GM12874 (cell line): ENCODE data around the gene FAM163A.

Source experiments
- CTCF ChIP-seq: IDR thresholded peaks from 2 replicates; pipeline ENCODE4 v1.5.1; 2011; ENCODE audit warnings: low read depth, mild to moderate bottlenecking, control low read depth, low read length, moderate library complexity; ENCODE audit not compliant: insufficient read depth

The FAM163A gene

DNA sequence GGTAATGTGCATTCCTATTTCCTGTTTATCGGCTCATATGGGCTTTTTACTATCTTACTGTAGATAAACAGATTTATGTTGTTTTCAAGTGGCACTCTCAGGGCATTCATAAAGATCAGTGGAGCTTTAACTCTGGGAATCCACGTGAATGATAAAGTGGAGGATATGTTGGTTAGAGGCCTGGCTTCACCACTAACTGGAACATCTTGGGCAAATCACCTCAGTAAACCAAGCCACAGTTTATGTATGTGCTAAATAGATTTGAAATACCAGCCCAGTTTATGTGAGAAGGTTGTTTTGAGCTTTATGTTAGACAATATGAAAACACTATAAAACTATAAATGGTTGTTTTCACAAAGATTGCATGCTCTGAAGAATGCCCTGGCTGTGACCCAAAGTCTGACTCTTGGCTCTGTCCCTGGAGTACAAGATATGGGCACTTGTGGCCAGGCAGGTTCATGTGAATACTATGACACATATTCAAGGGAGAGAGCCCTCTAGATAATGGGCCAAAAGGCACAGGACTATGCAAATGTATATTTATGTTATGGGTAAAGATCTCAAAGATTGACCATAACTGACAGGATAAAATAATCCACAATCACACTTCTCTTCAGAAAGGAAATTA, 36.7 kb downstream of the FAM163A start:
- TF ChIP-seq CTCF = no peak

DNA sequence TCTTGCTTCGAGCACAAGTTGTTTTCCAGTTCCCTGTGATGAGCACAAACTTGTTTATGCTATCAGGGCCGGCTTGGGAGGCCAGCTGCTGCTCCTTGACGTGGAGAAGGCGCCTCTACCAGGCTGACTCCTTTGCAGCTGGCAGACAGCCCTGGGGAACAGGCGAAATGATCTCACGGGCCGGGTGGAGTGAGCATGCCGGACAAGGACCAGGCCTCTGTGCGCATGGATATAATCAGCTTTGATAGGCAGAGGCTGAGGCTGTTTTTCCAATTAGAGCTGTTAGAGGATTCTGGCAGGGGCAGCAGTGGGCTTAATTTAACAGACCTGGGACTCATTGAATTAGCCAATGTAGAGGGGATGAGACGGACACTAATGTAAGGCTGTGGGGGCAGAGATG, 38.9 kb downstream of the FAM163A start:
- no peak for TF ChIP-seq CTCF

GRCh38 chr1:179785031-179785431, 41.9 kb downstream of the FAM163A start:
- TF ChIP-seq CTCF = no peak

DNA sequence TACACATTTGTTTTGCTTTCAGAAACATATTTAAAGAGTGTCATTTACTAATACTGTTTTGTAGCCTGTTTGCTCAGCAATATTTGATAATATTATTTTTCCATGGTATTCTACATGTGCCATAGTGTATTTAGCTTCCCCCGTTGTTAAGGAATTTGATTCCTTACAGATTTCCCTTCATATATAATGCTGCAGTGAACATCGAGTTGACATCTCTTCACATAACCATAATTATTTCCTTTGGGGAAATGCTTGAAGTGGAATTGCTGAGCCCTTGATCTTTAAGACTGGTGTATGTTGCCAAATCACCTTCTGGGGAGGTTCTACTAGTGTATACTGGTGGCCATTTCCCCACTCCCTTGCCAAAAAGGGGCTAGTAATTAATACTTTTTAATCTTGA, 42.6 kb downstream of the FAM163A start:
- no peak for TF ChIP-seq CTCF

DNA sequence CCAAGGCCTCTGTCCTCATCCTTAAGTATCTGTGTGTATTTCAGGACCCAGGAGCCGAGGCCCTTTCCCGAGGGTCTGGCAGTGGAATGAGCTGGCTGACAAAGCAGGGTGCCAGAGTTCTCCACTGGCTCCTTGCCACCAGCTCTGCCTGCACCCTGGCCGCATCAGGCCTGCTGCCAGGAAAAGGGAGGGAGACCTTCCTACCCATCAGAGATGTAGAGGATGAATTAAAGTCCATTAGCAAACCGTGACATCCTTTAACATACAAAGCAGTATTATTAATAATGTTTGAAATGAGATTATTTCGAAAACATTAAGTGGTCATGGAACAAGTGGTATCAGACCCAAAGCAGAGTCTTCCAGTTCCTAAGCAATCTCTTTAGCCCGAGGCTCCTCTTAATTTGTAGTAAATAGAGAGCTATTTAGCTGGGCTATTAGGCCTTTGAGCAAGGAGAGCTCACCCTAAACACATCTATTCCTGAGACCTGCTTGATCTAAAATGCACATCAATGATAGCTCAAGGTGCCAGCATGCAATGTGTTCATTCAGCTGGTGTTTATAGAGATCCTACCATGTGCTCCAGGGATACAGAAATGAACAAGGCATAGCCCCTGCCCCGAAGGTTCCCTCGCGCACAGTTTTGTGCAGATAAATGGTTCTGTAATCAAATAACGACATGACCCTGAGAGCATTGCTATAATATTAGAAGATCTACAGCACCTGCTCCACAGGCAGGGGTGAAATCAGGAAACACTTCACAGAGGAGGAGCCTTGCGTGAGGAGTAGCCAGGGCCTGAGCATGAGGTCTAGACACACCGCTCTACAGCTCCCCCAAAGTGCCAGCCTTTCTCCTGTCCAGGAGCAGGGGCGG, 44.0 kb downstream of the FAM163A start:
- no peak for TF ChIP-seq CTCF

GRCh38 chr1:179788259-179788658, 45.2 kb downstream of the FAM163A start:
- TF ChIP-seq CTCF = no peak

- no peak for TF ChIP-seq CTCF
Observed at GRCh38 chr1:179793281-179793680, 50.2 kb downstream of the FAM163A start.
